Liver (tissue), 2 donors: ENCODE data around the gene SLC2A4.
"Not testable (repeated sequence)": the region's sequence is repeated elsewhere in the genome, so short reads cannot be mapped to it uniquely, and the experiment has no call there.

ENCODE experiments used
- RXRA ChIP-seq, 2 donors: IDR thresholded peaks; 2 replicates each; pipeline ENCODE4 v1.6.1; 2017 to 2018; ENCODE audit warnings: antibody characterized with exemption in 2 of 2, mild to moderate bottlenecking in 1 of 2
- TF ChIP-seq, protein P1 (sequence below): IDR thresholded peaks from 2 replicates; pipeline ENCODE4 v1.6.1; 2016; ENCODE audit warnings: antibody characterized with exemption
- donor health status: healthy.

GRCh38 chr17:7332600-7333069, 51.1 kb downstream of the SLC2A4 start:
- TF ChIP-seq, protein P1, sequence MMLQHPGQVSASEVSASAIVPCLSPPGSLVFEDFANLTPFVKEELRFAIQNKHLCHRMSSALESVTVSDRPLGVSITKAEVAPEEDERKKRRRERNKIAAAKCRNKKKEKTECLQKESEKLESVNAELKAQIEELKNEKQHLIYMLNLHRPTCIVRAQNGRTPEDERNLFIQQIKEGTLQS, result not testable (repeated sequence)
- not testable (repeated sequence) for TF ChIP-seq RXRA (IDR thresholded peaks at IDR 0.05)
